ENCODE data around the gene OR7C1.
"Not testable (repeated sequence)": the region's sequence is repeated elsewhere in the genome, so short reads cannot be mapped to it uniquely, and the experiment has no call there.

The OR7C1 gene

GRCh38 chr19:14768001-14768400 is 67.0 kb downstream of the OR7C1 start:
- peaks cover 4% of the 10 kb centered on the region for H3K36me3 Mint-ChIP-seq
- H3K27me3 Mint-ChIP-seq = peaks cover 15% of the 10 kb centered on the region
- no peak for DNase-seq (ENCODE audit: low spot score in 2 of 2)
- H3K4me1 Mint-ChIP-seq = peaks cover 3% of the 10 kb centered on the region
- H3K27ac Mint-ChIP-seq = no peak overlapping the region
- H3K4me3 Mint-ChIP-seq = no peak overlapping the region
- peaks cover 4% of the 10 kb centered on the region for H3K9me3 Mint-ChIP-seq
- ATAC-seq (ENCODE audit: low read depth) = no peak

GRCh38 chr19:14767466-14767971 is 67.5 kb downstream of the OR7C1 start:
- peaks cover 15% of the 10 kb centered on the region for H3K27me3 Mint-ChIP-seq
- ATAC-seq (ENCODE audit: low read depth) (no peak), DNase-seq (ENCODE audit: low spot score in 2 of 2) (no peak)
- peaks cover 3% of the 10 kb centered on the region for H3K4me1 Mint-ChIP-seq
- peaks cover 4% of the 10 kb centered on the region for H3K36me3 Mint-ChIP-seq
- no peak overlapping the region for H3K4me3 Mint-ChIP-seq
- peaks cover 4% of the 10 kb centered on the region for H3K9me3 Mint-ChIP-seq
- no peak overlapping the region for H3K27ac Mint-ChIP-seq

- not testable (repeated sequence) for DNase-seq (ENCODE audit: low spot score in 2 of 2); H3K4me1 Mint-ChIP-seq; H3K36me3 Mint-ChIP-seq; H3K9me3 Mint-ChIP-seq; H3K4me3 Mint-ChIP-seq; H3K27ac Mint-ChIP-seq; ATAC-seq (ENCODE audit: low read depth)
- peaks cover 14% of the 10 kb centered on the region for H3K27me3 Mint-ChIP-seq
Measured at GRCh38 chr19:14765841-14766240, 69.1 kb downstream of the OR7C1 start.

DNA sequence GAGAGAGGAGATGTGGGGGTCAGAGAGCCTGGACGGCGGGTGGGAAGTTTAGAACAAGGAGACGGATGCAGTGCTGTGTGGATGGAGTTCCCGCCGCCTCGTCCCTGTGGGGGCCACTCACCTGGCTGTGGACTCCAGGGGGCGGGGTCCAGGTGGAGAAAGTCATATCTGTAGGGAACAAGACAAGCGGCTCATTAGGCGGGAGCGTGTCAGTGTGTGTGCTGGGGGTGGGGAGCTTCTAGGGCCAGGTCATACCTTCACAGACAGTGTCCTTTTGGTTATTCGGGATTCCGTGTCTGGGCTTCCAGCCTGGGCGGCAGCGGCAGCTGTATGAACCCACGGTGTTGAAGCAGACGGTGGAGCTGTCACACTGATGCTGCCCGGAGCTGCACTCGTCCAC is 69.6 kb downstream of the OR7C1 start:
- peaks cover 14% of the 10 kb centered on the region for H3K27me3 Mint-ChIP-seq
- H3K4me3 Mint-ChIP-seq; H3K9me3 Mint-ChIP-seq; H3K4me1 Mint-ChIP-seq; H3K36me3 Mint-ChIP-seq; ATAC-seq (ENCODE audit: low read depth); DNase-seq (ENCODE audit: low spot score in 2 of 2); H3K27ac Mint-ChIP-seq: not testable (repeated sequence)

- peaks cover 11% of the 10 kb centered on the region for H3K27me3 Mint-ChIP-seq
- DNase-seq (ENCODE audit: low spot score in 2 of 2) (no peak), ATAC-seq (ENCODE audit: low read depth) (no peak)
- H3K27ac Mint-ChIP-seq = no peak overlapping the region
- no peaks in the 10 kb centered on the region for H3K4me1 Mint-ChIP-seq
- H3K9me3 Mint-ChIP-seq = peaks cover 4% of the 10 kb centered on the region
- no peak overlapping the region for H3K4me3 Mint-ChIP-seq
- peaks cover 4% of the 10 kb centered on the region for H3K36me3 Mint-ChIP-seq
Measured at GRCh38 chr19:14764401-14764800, 70.6 kb downstream of the OR7C1 start.

- no peak overlapping the region for H3K4me3 Mint-ChIP-seq
- no peak for DNase-seq (ENCODE audit: low spot score in 2 of 2)
- ATAC-seq (ENCODE audit: low read depth) = no peak
- H3K36me3 Mint-ChIP-seq = peaks cover 4% of the 10 kb centered on the region
- H3K4me1 Mint-ChIP-seq = no peaks in the 10 kb centered on the region
- H3K9me3 Mint-ChIP-seq = peaks cover 4% of the 10 kb centered on the region
- peaks cover 11% of the 10 kb centered on the region for H3K27me3 Mint-ChIP-seq
- peak overlapping the region; percentile 49 for H3K27ac Mint-ChIP-seq
Measured at GRCh38 chr19:14763497-14764145, 71.4 kb downstream of the OR7C1 start.

DNA sequence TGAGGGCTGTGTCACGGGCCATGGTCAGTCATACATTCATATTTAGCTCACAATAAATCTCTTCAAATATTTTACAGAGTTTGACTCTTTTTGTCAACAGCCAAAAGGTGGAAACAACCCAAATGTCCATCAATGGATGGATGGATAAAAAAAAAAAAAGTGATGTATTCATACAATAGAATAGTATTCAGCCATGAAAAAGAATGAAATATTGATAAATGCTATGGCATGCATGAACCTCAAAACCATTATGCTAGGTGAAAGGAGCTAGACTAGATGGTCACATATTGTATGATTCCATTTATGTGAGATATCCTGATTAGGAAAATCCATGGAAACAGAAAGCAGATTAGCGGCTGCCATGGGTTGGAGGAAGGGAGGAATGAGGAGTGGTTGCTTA is 72.9 kb downstream of the OR7C1 start:
- peaks cover 4% of the 10 kb centered on the region for H3K36me3 Mint-ChIP-seq
- no peaks in the 10 kb centered on the region for H3K4me1 Mint-ChIP-seq
- H3K27ac Mint-ChIP-seq = no peak overlapping the region

DNA sequence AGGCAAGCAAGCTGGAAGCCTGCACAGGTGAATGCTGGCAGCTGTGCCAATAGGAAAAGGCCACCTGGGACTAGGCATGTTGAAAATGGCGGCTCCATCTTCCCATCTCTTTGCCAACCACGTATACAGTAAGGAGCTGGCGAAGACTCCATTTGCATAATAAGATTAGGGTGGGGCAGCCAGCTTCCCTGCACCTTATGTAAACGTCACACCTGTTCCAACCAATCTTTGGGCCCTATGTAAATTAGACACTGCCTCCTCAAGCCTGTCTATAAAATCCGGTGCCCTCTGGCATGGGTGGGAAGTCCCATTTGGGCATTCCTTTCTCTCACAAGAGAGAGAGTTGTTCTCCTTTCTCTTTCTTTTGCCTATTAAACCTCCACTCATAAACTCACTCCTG is 73.4 kb downstream of the OR7C1 start:
- Mint-ChIP-seq H3K36me3 (peaks cover 4% of the 10 kb centered on the region), H3K9me3 (peaks cover 4% of the 10 kb centered on the region), H3K27me3 (peaks cover 6% of the 10 kb centered on the region), H3K4me3 (no peak overlapping the region), H3K4me1 (no peaks in the 10 kb centered on the region), H3K27ac (no peak overlapping the region)
- DNase-seq (ENCODE audit: low spot score in 2 of 2) (no peak), ATAC-seq (ENCODE audit: low read depth) (no peak)

More for the DNA sequence above, 72.9 kb downstream of the OR7C1 start:
- no peak for DNase-seq (ENCODE audit: low spot score in 2 of 2)
- H3K9me3 Mint-ChIP-seq = peaks cover 4% of the 10 kb centered on the region
- ATAC-seq (ENCODE audit: low read depth) = no peak
- no peak overlapping the region for H3K4me3 Mint-ChIP-seq
- H3K27me3 Mint-ChIP-seq = peaks cover 6% of the 10 kb centered on the region

DNA sequence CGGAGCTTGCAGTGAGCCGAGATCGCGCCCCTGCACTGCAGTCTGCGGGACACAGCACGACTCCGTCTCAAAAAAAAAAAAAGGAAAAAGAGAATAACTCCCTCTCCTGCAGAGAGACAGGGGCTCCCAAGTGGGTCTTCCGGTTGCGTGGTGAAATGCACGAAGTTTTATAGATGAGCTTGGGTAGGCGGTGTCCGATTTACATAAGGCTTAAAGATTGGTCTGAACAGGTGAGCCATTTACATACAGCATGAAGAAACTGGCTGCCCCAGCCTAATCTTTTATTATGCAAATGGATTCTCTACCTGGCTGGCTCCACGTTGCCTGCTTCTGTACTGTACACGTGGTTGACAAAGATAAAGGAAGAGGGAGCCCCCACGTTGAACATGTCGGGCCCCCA is 76.2 kb downstream of the OR7C1 start:
- no peak for ATAC-seq (ENCODE audit: low read depth)
- Mint-ChIP-seq H3K4me1 (no peaks in the 10 kb centered on the region), H3K36me3 (peaks cover under 1% of the 10 kb centered on the region), H3K27ac (no peak overlapping the region), H3K4me3 (no peak overlapping the region), H3K27me3 (peaks cover 2% of the 10 kb centered on the region), H3K9me3 (peaks cover 2% of the 10 kb centered on the region)
- DNase-seq (ENCODE audit: low spot score in 2 of 2) = no peak

DNA sequence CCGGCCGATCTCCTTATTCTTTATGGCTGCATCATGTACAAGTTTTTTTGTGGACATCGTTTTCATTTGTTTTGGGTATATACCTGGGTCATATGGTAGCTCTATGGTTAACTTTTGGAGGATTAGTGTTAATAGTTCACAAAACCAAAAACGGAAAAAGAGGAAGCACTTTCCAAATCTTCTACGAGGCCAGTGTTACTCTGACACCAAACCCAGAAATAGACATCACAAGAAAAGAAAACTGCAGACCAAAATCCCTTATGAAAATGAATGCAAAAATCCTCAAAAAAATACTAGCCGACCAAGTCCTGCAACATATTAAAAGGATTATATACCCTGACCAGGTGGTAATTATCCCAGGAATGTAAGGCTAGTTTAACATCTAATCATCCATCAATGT is 86.4 kb downstream of the OR7C1 start:
- peaks cover 3% of the 10 kb centered on the region for H3K27me3 Mint-ChIP-seq
- no peak overlapping the region for H3K4me3 Mint-ChIP-seq
- H3K27ac Mint-ChIP-seq = no peak overlapping the region
- H3K36me3 Mint-ChIP-seq = no peaks in the 10 kb centered on the region
- ATAC-seq (ENCODE audit: low read depth) (no peak), DNase-seq (ENCODE audit: low spot score in 2 of 2) (no peak)
- H3K9me3 Mint-ChIP-seq = no peaks in the 10 kb centered on the region
- peaks cover 2% of the 10 kb centered on the region for H3K4me1 Mint-ChIP-seq
